ENCODE data around the gene EPS8.
A peak's percentile ranks its signal among the peaks of the same experiment; 100 is the strongest.

Gene EPS8

GRCh38 chr12:15789220-15790171 lies at the start of gene EPS8:
Gene EPS8 (minus strand): TSS chr12:15789388. CDS start chr12:15682951, 106,437 bp downstream.
- peak; percentile 88 for DNase-seq (ENCODE audit: low spot score)

DNA sequence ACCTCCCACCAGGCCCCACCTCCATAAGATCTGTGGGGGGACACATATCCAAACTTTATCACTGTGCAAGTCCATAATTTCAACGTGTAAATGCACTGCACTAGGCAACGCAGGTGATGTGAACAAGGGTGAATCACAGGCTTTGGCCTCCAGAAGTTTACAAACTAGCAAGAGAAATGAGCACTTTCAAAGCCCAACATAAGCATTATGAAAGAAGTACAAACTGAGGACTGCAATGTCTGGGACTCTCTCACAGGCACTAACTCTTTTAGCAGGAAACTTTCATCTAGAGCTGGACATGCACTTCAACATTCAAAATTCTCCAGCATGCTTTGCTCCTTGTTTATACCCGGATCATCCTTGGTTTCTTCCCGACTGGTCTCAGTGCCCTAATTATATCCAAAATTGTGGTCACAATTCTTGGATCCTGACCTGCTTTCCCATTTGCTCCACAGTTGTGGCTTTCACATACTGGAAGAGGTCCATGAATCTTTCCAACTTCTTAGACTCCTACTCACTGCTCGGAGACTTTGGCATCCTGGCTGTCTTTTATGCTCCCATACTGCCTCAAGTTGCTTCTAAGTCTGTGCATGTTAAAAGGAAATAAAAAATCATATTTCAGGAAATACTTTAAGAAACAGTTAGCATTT lies 48.1 kb upstream of the EPS8 start:
- DNase-seq (ENCODE audit: low spot score), result no peak

DNA sequence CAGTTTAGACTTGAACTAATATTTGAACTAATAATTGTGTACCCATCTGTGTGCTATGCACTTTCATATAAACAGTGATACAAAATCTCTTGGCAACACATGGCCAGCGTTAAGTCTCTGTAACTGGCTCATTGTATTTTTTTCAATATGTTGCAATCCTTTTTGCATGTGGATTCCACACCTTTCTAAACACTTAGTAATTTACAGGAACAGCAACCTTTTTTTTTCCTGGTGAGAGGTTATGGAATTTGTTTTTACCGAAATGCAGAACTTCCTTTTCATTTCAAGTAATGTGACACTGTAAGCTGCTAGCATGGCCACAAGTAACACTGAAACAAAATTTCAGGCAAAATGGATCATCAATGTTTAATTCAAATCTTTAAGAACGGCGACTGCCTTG lies 45.4 kb upstream of the EPS8 start:
- no peak for DNase-seq (ENCODE audit: low spot score)

DNA sequence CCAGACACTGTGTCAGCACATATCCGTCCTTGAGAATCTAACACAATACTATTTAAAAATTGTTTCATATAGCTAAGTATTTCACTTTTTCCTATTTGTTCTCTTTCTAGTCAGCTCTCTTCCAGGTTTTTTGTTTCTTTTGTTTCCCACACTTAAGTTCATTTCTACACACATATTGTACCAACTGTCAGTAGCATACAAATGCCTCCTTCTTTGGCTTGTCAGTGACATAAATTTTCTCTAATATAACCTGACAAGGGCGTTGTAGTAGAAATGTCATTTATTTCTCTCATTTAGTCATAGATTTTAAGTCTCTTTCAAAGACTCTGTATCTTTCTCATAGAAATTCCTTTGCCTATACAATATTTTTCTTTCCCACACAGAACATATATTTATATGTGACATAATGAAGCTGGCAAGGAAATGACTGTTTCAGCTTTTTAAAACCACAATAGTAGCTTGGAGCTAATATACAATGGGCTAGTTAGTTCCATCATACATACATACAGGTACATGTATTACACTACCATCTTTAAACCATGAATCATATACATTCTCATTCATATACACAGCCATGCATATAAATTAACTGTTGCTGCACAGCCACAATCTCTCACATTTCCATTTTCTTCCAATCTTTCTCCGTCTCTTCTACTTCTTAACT lies 42.3 kb upstream of the EPS8 start:
- DNase-seq (ENCODE audit: low spot score), result no peak

GRCh38 chr12:15830538-15830937 lies 41.4 kb upstream of the EPS8 start:
- DNase-seq (ENCODE audit: low spot score), result no peak

DNA sequence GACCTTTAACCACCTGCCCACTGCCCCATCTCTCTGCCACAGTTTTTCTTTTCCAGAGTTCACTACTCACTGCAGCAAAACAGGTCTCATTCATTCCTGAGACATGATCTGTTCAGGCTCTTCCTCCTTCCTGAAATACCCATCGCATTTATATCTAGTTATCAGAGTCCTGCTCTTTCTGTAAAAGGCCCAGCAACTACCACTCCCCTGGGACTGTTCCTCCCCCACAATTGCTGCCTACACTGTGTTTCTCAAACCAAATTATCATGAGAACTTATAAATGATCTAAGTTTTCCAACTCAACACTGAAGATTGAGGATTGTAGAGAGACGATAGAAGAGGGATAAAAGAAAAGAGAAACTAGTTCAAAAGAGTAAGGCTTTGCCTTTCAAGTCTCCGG lies 40.8 kb upstream of the EPS8 start:
- DNase-seq (ENCODE audit: low spot score), result no peak

DNA sequence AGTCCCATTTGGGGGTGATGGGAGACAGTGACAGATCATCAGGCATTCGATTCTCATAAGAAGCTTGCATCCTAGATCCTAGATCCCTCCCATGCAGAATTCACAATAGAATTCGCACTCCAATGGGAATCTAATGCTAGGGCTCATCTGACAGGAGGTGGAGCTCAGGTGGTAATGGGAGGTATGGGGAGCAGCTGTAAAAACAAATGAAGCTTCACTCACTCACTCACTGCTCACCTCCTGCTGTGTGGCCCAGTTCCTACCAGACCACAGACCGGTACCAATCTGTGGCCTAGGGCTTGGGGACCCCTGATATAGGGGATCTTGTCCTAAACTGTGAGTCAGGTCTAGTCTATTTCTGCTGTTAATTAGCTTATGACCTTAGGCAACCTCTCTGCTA lies 40.1 kb upstream of the EPS8 start:
- DNase-seq (ENCODE audit: low spot score), result no peak

DNA sequence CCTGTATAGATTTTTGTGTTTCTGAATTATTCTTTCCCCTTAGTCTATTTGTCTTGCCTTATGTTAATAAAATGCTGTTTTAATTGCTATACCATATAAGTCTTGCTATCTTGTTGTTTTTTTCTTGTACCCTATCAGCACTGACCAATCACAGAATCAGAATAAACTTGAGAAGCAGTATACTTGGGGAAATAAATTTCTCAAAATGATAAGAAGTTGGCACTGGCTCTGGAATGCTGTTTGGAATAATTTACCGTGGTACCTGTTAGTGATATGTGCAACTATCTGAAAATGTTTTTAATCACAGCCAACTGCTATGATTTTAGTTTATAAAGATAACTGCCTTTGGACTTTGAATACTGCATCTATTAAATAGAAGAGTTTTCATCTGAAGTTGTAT lies 37.9 kb upstream of the EPS8 start:
- DNase-seq (ENCODE audit: low spot score), result no peak

DNA sequence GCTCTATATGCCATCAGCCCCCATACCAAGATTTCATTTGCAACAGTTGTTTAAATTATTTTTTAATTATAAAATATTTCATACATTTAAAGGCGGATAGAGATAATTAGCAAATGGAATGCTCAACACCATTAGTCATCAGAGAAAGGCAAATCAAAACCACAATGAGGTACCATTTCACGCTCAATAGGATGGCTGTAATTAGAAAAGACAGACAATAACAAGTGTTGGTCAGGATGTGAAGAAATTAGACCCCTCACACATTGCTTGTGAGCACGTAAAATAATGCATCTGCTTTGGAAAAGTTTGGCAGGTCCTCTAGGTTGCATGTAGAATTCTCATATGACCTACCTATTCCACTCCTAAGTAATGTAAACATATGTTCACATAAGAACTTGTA lies 35.3 kb upstream of the EPS8 start:
- DNase-seq (ENCODE audit: low spot score), result no peak

DNA sequence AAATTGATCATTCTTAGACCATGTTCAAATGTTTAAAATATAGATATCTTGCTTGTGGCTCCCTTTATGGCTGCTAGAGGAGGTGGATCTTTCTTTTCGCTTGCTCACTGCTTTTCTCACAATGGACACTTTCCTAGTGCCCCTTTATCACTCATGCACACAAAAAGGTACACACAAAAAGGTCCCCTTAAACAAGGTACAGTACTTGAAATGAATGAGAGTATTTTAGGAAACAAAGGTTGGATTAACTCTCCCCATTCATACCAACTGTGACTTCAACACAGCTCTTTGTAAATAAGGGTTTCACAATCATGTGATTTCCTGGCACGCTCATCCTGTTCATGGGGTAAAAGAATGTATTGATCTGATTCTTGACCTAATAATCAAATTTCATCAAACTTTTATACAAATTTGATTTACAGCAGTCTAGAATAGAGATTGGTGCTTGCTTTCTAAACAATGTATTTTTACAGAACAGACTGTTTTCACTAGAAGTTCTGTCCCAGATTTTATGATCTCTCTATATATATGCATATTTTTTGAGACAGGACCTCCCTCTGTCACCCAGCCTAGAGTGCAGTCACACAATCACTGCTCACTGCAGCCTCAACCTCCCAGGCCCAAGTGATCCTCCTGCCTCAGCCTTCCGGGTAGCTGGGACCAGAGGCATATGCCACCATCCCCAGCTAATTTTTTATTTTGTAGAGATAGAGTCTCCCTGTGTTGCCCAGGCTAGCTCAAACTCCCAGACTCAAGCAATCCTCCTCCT lies 34.4 kb upstream of the EPS8 start:
- no peak for DNase-seq (ENCODE audit: low spot score)

DNA sequence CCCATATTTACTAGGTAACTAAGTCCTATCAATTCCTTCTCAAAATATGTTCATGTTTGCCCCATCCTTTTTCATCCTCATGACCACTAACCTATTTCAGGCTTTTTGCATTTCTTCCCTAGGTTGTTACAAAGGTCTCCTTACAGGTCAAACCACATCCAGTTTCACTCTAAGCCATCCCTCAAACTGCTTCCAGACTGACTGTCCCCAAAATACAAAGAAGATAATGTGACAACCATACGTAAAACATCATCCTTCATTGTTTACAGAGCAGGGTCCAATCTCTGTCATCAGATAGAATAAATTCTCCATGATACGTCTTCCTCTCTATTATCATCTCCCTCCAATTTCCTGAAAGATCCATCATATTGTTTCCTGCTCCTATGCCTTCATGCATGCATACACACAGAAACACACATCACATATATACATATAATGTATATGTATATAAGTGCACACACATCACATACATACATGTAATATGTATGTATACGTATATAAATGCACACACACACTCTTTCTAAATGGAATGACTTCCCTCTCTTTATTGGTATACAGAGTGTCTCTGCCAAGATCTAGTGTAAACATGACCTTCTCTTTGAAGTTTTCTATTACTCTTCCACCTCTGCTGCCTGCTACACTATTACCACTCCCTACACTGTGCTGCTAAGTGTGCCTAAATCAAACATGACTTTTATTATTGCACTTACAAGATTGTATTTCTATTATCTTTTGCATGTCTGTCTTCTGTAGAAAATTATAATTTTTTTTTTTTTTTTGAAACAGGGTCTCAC lies 30.7 kb upstream of the EPS8 start:
- no peak for DNase-seq (ENCODE audit: low spot score)

DNA sequence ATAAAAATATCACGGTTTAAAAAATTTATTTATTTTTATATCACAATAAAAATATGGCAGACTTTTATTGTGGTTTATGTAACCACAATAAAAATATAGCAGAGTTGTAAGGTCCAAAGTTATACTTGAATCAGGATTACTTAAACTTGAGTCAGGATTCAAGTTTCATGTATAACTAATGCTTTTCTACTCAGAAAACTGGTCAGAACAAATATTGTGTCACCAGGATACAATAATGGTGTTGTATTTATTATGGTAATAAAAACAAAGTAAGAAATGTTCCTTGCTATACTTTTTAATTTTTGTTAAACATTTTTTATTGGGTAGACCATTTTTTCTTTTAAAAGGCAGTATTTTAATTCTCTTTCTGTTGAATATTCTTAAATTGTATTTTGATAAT lies 29.2 kb upstream of the EPS8 start:
- no peak for DNase-seq (ENCODE audit: low spot score)

DNA sequence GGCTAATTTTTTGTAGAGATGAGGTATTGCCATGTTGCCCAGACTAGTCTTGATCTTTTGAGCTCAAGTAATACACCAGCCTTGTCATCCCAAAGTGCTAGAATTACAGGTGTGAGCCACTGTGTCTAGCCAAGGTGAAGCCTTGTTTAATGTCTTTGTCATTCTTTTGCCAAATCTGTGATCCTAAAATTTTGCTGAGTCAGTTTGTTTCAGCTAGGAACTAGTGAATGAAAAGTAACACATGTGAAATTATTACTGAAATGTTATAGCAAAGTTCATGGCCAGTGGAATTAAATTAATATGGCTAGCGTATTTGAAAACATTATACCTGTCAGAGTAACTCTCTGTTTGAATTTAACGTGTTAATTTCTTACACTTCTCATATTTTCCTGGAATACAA lies 26.5 kb upstream of the EPS8 start:
- DNase-seq (ENCODE audit: low spot score), result no peak

DNA sequence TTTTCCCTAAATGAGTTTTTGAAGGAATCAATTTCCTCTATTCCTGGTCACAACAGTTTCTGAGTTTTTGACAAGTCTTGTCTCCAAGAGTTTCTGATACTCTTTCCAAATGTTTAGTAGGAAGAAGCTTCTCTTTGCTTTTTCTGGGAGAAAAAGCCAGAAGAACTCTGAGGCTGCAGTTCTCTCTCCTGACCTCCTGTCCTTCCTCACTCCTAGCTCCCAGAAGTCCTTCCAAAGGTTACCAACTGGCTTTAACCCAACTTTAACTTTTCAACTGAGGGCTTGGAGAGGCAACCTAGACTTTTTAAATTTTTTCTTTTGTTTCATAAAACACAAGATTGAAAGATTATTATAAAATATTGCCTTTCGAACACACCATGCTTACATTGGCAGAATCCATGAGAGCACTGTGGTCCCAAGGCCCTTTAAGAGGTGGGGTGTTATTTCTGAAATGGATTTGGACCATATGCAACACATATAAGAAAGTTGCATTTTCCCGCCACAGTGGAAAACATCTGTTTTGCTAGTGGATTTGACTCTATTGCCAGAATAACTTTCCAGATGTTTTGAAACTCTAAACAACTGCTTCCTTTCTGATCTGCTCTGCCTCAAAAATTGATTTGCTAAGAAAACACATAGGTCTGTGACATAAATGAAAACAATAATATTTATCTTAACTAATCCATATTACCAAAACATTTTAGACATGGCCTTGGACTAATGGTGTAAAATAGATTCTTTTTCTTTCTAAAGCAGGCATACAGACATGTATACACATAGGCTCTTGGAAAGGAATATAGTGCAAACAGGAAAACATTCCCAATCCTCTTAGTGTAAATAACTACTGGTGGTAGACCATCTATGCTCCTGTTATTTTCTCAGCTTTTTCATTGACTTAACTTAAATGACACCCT lies 22.3 kb upstream of the EPS8 start:
- no peak for DNase-seq (ENCODE audit: low spot score)

- DNase-seq (ENCODE audit: low spot score), result no peak
Observed at GRCh38 chr12:15808652-15809051, 19.5 kb upstream of the EPS8 start.

DNA sequence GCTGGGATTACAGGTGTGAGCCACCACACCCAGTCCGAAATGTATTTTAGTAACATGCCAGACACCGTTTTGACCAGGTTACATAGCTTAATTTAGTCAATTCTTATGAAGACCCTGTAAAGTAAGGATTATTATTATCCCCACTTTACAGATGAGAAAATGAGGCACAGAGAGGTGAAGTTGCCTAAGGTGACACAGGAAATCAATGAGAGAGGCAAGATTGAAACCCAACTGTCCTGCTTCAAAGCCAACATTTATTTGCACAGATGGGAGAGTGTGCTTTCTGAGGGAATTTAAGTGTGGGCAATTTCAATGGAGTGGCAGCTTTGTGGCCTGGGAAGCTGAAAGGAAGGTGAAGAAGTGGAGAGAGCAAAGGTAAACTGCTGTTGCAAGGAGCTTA lies 19.1 kb upstream of the EPS8 start:
- DNase-seq (ENCODE audit: low spot score), result no peak

- DNase-seq (ENCODE audit: low spot score), result no peak
Observed at GRCh38 chr12:15806826-15807225, 17.6 kb upstream of the EPS8 start.

- DNase-seq (ENCODE audit: low spot score), result no peak
Observed at GRCh38 chr12:15801770-15802744, 12.9 kb upstream of the EPS8 start.

- no peak for DNase-seq (ENCODE audit: low spot score)
Observed at GRCh38 chr12:15800278-15800677, 11.1 kb upstream of the EPS8 start.

All from CD4-positive, alpha-beta T cell treated with Interleukin-15 for 4 hours (primary cell).